ENCODE measurements around the gene ISLR2. TPM values are rescaled to one million over a fixed set of nuclear protein-coding genes. Genes with fewer than 3 reads are reported as not detected.
A peak's percentile ranks its signal among the peaks of the same experiment; 100 is the strongest.

Gene ISLR2
- total and polyA plus RNA-seq, 12 donors, result 1.2 to 8.7 (median 2.5) TPM

DNA sequence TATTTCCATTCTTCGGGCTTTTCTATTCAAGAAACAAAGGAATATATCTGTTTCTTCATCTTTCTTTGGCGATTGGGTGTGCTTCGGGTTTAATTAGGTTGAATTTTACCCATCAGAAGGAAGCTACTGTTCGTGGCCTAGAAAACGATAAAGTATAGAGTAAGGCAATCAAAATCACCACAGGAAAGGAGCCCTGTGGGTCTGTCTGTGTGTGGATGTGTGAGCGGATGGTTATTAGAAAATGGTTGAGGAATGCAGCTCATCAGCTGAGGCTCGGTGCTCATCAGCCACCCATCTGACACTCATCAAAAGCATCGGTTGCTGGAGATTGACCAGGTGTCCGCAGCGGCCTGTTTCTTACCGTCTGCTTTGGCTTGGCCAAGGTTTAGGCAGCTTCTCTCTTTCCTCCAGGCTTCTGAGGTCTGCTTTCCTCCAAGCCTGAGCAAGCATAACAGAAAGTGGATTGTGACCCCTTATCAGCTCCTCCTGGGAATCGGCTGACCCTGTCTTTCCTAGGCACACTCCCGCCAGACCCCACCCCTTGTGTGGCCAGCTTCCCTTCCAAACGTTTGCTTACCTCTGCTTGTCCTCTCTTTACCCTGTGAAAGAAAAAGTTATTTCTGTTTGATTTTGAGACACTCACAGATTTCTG, 25.5 kb downstream of the ISLR2 start:
- 49 to 58% methylated on average over 14 of the region's 14 CpGs for whole genome bisulfite sequencing, 2 donors
- H3K27me3 ChIP-seq, result peaks cover 0 to 4% (median 0%) of the 10 kb centered on the region in 7 donors
- intact Hi-C loops (cut with DNase I), result loop anchor here in 1 of 10 donors (10.0 kb wide), 1 partner anchor 89 kb away; no protein-coding TSS in a partner anchor
- H3K9me3 ChIP-seq, result no peaks in the 10 kb centered on the region
- H3K27ac ChIP-seq, result peak overlapping the region in 6 of 10 donors; percentile 28 to 69 (median 63)
- H3K4me3 ChIP-seq, result no peak overlapping the region
- TF ChIP-seq, protein P1, sequence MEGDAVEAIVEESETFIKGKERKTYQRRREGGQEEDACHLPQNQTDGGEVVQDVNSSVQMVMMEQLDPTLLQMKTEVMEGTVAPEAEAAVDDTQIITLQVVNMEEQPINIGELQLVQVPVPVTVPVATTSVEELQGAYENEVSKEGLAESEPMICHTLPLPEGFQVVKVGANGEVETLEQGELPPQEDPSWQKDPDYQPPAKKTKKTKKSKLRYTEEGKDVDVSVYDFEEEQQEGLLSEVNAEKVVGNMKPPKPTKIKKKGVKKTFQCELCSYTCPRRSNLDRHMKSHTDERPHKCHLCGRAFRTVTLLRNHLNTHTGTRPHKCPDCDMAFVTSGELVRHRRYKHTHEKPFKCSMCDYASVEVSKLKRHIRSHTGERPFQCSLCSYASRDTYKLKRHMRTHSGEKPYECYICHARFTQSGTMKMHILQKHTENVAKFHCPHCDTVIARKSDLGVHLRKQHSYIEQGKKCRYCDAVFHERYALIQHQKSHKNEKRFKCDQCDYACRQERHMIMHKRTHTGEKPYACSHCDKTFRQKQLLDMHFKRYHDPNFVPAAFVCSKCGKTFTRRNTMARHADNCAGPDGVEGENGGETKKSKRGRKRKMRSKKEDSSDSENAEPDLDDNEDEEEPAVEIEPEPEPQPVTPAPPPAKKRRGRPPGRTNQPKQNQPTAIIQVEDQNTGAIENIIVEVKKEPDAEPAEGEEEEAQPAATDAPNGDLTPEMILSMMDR (IDR thresholded peaks at IDR 0.05), result no peak
- DNase-seq (no peak), ATAC-seq (peak in 1 of 8 donors; percentile 9)
- H3K36me3 ChIP-seq, result no peaks in the 10 kb centered on the region
- H3K4me1 ChIP-seq, result peaks cover 15 to 51% (median 34%) of the 10 kb centered on the region in 9 donors

DNA sequence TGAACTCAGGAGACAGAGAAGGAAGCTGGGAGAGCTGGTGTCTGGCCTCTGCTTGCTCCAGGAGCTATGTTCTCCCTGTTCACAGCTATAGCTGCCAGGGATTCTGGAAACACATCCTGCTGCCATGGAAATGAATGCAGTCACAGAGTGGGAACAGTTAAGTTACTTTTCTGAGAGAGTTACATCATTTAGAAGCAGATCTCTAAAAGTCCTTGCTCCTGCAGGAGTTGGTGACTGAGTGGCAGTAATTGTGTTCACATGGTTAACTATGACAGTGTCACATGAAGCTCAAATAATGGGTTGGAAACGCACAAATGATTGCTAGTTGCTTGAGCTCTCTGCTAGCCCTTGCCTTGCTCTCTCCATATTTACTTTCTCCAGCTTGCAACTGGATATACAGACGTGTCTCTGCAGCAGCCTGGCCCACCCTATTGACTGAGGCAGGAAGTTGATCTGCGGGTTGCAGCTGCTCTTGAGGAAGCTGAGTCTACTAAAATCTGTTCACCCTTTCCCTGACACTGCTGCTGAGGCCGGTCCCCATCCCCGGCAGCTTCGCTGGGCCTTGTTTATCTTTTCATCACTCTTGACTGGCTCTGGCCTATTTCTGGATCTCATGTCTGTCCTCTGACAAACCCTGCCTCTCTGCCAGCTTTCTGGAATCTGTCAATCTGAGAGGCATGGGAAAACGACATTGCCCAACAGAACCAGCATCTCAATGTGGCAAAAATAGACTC, 26.5 kb downstream of the ISLR2 start:
- TF ChIP-seq, protein P1 (IDR thresholded peaks at IDR 0.05), result no peak
- ATAC-seq (peak; percentile 76 to 94 (median 90)), DNase-seq (peak in 1 of 2 donors; percentile 33)
- 1 to 5% methylated on average over 7 of the region's 7 CpGs for WGBS, 2 donors
- no peak overlapping the region for H3K4me3 ChIP-seq
- intact Hi-C loops (cut with DNase I), result loop anchor here in 1 of 10 donors (10.0 kb wide), 1 partner anchor 88 kb away; no protein-coding TSS in a partner anchor
- H3K27me3 ChIP-seq, result no peaks in the 10 kb centered on the region
- H3K4me1 ChIP-seq, result peaks cover 15 to 51% (median 34%) of the 10 kb centered on the region in 9 donors
- no peaks in the 10 kb centered on the region for H3K36me3 ChIP-seq
- H3K27ac ChIP-seq, result peak overlapping the region in 8 of 10 donors; percentile 2 to 69 (median 59)
- H3K9me3 ChIP-seq, result no peaks in the 10 kb centered on the region

DNA sequence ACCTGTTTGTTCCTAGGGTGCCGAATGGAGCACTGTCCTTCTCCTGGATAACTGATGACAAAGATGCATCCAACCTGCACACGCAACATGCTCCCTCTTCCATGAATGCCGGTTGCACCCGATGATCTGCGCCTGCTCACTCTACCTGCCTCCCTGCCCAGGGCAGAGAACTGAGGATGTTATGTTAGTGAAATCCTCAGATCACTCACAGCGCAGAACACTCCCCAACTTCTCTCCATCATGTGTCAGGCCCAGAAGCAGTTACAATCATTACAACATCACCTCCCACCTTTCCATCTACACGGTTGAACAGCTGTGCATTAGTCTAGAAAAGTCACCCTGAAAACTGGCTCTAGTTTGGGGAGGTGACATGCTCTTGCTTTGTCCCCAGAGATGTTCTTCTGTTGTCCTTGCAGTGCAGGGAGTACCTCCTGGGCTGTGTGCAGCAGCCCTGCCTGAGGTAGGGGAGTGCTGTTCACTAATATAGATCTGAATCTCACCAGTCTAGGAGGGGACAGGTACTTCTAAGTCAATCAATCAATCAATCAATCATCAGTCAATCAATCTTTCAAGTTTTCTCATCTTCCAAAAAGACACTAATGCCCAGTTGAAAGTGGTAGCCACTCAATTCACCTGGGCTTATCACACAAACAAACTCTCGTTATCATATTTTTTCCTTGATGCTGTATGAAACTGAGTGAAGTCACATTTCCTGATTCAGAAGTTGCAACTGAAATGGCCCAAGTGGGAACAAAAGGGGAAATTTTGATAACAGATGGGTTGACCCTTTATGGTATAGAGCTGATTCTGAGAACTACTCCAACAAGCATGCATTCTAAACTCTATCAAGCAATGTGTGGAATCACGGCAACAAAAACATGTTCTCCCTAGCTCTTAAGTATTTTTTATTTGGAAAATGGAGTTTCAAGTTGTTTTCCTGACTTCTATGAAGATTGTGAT, 27.8 kb downstream of the ISLR2 start:
- Histone ChIP-seq H3K36me3 (no peaks in the 10 kb centered on the region), H3K9me3 (no peaks in the 10 kb centered on the region), H3K4me1 (peaks cover 15 to 51% (median 34%) of the 10 kb centered on the region in 9 donors), H3K4me3 (no peak overlapping the region), H3K27me3 (no peaks in the 10 kb centered on the region), H3K27ac (peak overlapping the region in 6 of 10 donors; percentile 28 to 69 (median 63))
- no peak for ATAC-seq
- TF ChIP-seq, protein P1 (IDR thresholded peaks at IDR 0.05), result no peak
- intact Hi-C loops (cut with DNase I), result loop anchor here in 1 of 10 donors (10.0 kb wide), 1 partner anchor 87 kb away; no protein-coding TSS in a partner anchor
- DNase-seq, result no peak
- WGBS, 2 donors, result 86 to 87% methylated on average over 9 of the region's 9 CpGs

Measured in heart right ventricle (tissue), 16 donors.